ENCODE data around the gene METTL13. TPM values are rescaled to one million over a fixed set of nuclear protein-coding genes. Genes with fewer than 3 reads are reported as not detected.
A peak's percentile ranks its signal among the peaks of the same experiment; 100 is the strongest.

Gene METTL13
- total and polyA plus RNA-seq, 2 donors (not counting 1 experiment from before 2014, with no cell fraction given), result 16.8 to 33.0 TPM

GRCh38 chr1:171841931-171842761, 60.7 kb downstream of the METTL13 start:
- peak overlapping the region; percentile 93 for H2AFZ ChIP-seq (ENCODE audit: insufficient read depth, low read depth, low read length, poor library complexity, severe bottlenecking)
- H3K27ac ChIP-seq (ENCODE audit: low read length in 2 of 2), result no peak overlapping the region
- no peaks in the 10 kb centered on the region for H3K36me3 ChIP-seq (replicated peaks in 1 of 2; ENCODE audit: control extremely low read depth in 1 of 2, control insufficient read depth in 1 of 2, extremely low read depth in 1 of 2, insufficient read depth in 2 of 2, low read length in 1 of 2)
- H3K9me3 ChIP-seq (ENCODE audit: control extremely low read depth in 1 of 3, control insufficient read depth in 2 of 3, insufficient read depth in 1 of 3, low read length in 2 of 3), result no peaks in the 10 kb centered on the region
- ChIA-PET CTCF (interaction anchor here (0.9 to 1.5 kb wide), 4 partner anchors 41 to 600 kb away, joined by 3 to 8 read pairs (median 4); no protein-coding TSS in a partner anchor), POLR2A (no interaction called here)
- Mint-ChIP-seq H3K4me1 (peaks cover 17% of the 10 kb centered on the region), H3K4me3 (peak overlapping the region; percentile 86), H3K9me3 (ENCODE audit: insufficient read depth) (no peaks in the 10 kb centered on the region), H3K27ac (no peak overlapping the region), H3K27me3 (peaks cover 23% of the 10 kb centered on the region)
- intact Hi-C loops (cut with micrococcal nuclease), result loop anchor here (1.0 kb wide), 4 partner anchors 61 to 691 kb away; partner anchors contain the start of genes METTL13, PRRC2C, SUCO and VAMP4
- peak overlapping the region; percentile 94 for H3K4me2 ChIP-seq (replicated peaks; ENCODE audit: low read depth, low read length, poor library complexity, severe bottlenecking)
- DNase-seq (peak; percentile 44), ATAC-seq (ENCODE audit: low read depth) (no peak)
- TF ChIP-seq CTCF (IDR thresholded peaks at IDR 0.05) (no peak), EZH2 (IDR thresholded peaks at IDR 0.05; ENCODE audit: borderline replicate concordance, insufficient read depth, low read depth, low read length, poor library complexity, severe bottlenecking) (no peak)
- peak overlapping the region; percentile 11 to 86 (median 73) for H3K4me3 ChIP-seq (ENCODE audit: control extremely low read depth in 1 of 5, extremely low read depth in 1 of 5, insufficient read depth in 1 of 5, low read depth in 2 of 5, low read length in 4 of 5)
- H4K20me1 ChIP-seq (ENCODE audit: control insufficient read depth, insufficient read depth, low read length, poor library complexity, severe bottlenecking), result no peaks in the 10 kb centered on the region
- peak overlapping the region; percentile 79 for H3K9ac ChIP-seq (ENCODE audit: low read length)
- H3K79me2 ChIP-seq (ENCODE audit: control insufficient read depth, insufficient read depth, low read length), result no peaks in the 10 kb centered on the region
- 6% methylated on average over 20 of the region's 40 CpGs for WGBS (ENCODE audit: insufficient coverage)
- peaks cover 11 to 21% of the 10 kb centered on the region in 2 donors for H3K4me1 ChIP-seq (ENCODE audit: control insufficient read depth in 2 of 2, insufficient read depth in 2 of 2, low read length in 2 of 2)
- peaks cover 0 to 25% (median 17%) of the 10 kb centered on the region in 4 experiments for H3K27me3 ChIP-seq (replicated peaks in 1 of 4; ENCODE audit: control extremely low read depth in 1 of 4, control insufficient read depth in 3 of 4, insufficient read depth in 4 of 4, low read length in 3 of 4)

GRCh38 chr1:171844381-171844780, 62.9 kb downstream of the METTL13 start:
- ATAC-seq (ENCODE audit: low read depth), result no peak

More at GRCh38 chr1:171844381-171844780, 62.9 kb downstream of the METTL13 start:
- intact Hi-C loops (cut with micrococcal nuclease), result no loop called here
- Mint-ChIP-seq H3K27me3 (peaks cover 23% of the 10 kb centered on the region), H3K27ac (no peak overlapping the region), H3K9me3 (ENCODE audit: insufficient read depth) (no peaks in the 10 kb centered on the region), H3K4me1 (peaks cover 17% of the 10 kb centered on the region), H3K4me3 (no peak overlapping the region)
- no peak overlapping the region for H2AFZ ChIP-seq (ENCODE audit: insufficient read depth, low read depth, low read length, poor library complexity, severe bottlenecking)
- H3K79me2 ChIP-seq (ENCODE audit: control insufficient read depth, insufficient read depth, low read length), result no peaks in the 10 kb centered on the region
- no peak for DNase-seq
- no peaks in the 10 kb centered on the region for H4K20me1 ChIP-seq (ENCODE audit: control insufficient read depth, insufficient read depth, low read length, poor library complexity, severe bottlenecking)
- no peaks in the 10 kb centered on the region for H3K36me3 ChIP-seq (replicated peaks in 1 of 2; ENCODE audit: control extremely low read depth in 1 of 2, control insufficient read depth in 1 of 2, extremely low read depth in 1 of 2, insufficient read depth in 2 of 2, low read length in 1 of 2)
- H3K9me3 ChIP-seq (ENCODE audit: control extremely low read depth in 1 of 3, control insufficient read depth in 2 of 3, insufficient read depth in 1 of 3, low read length in 2 of 3), result no peaks in the 10 kb centered on the region
- 100% methylated on average over 2 of the region's 2 CpGs for WGBS (ENCODE audit: insufficient coverage)
- no peak overlapping the region for H3K9ac ChIP-seq (ENCODE audit: low read length)
- TF ChIP-seq EZH2 (IDR thresholded peaks at IDR 0.05; ENCODE audit: borderline replicate concordance, insufficient read depth, low read depth, low read length, poor library complexity, severe bottlenecking), result no peak
- TF ChIP-seq CTCF (IDR thresholded peaks at IDR 0.05), result no peak
- CTCF ChIA-PET, result no interaction called here
- H3K27ac ChIP-seq (ENCODE audit: low read length in 2 of 2), result no peak overlapping the region
- peaks cover 0 to 25% (median 17%) of the 10 kb centered on the region in 4 experiments for H3K27me3 ChIP-seq (replicated peaks in 1 of 4; ENCODE audit: control extremely low read depth in 1 of 4, control insufficient read depth in 3 of 4, insufficient read depth in 4 of 4, low read length in 3 of 4)
- POLR2A ChIA-PET, result no interaction called here
- no peak overlapping the region for H3K4me3 ChIP-seq (ENCODE audit: control extremely low read depth in 1 of 5, extremely low read depth in 1 of 5, insufficient read depth in 1 of 5, low read depth in 2 of 5, low read length in 4 of 5)
- H3K4me2 ChIP-seq (replicated peaks; ENCODE audit: low read depth, low read length, poor library complexity, severe bottlenecking), result no peak overlapping the region
- H3K4me1 ChIP-seq (ENCODE audit: control insufficient read depth in 2 of 2, insufficient read depth in 2 of 2, low read length in 2 of 2), result peaks cover 11 to 21% of the 10 kb centered on the region in 2 donors

Data from B cell (primary cell).